HG03097 (cell line): ENCODE data around the gene CSRP3.
A peak's percentile ranks its signal among the peaks of the same experiment; 100 is the strongest.

Experiments used
- ATAC-seq: cut with Tn5 transposase; IDR thresholded peaks from one replicate; pipeline ENCODE4 v1.9.1; 2021; ENCODE audit not compliant: unreplicated experiment, low FRiP score

CSRP3 gene

GRCh38 chr11:19201737-19202605 is at the start of gene CSRP3:
Gene CSRP3 (minus strand): TSS chr11:19201983. CDS start chr11:19192448, 9,535 bp downstream.
- ATAC-seq = no peak

- no peak for ATAC-seq
Observed at GRCh38 chr11:19251577-19251976, 49.8 kb upstream of the CSRP3 start.

- ATAC-seq = no peak
Observed at GRCh38 chr11:19246816-19247215, 45.0 kb upstream of the CSRP3 start.

DNA sequence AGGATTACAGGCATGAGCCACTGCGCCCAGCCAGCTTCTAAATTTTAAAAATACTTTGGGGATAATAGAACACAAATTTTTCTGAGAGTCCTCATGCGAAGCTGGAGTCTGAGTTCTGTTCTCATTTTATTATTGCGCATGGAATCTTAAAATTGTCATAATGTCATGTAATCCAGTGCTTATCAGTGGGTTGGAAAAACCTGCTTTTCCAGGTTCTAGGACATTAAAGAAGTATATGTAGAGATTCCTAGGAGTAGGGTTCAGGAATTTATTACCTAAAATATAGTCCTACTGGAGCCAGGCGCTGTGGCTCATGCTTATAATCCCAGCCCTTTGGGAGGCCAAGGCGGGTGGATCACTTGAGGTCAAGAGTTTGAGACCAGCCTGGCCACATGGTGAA is 43.6 kb upstream of the CSRP3 start:
- ATAC-seq = no peak

- no peak for ATAC-seq
Observed at GRCh38 chr11:19244621-19245020, 42.8 kb upstream of the CSRP3 start.

DNA sequence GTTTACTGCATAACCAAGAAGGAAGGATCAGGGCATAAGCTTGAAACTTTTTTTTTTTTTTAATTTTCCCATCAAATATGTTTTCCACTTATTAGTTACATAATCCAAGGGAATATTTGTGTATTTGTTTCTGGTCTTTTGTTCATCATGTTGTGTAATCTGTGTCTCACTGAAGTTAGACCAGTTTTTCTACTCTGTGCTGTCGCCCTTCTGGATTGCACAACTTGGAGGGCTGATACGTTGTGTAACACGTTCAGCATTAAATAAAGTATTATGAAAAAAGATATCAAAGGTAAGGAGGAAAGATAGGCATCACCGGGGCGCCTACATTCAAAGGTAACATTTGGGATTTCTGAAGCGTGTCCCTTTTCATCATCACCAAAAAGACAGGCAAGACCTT is 42.3 kb upstream of the CSRP3 start:
- no peak for ATAC-seq

DNA sequence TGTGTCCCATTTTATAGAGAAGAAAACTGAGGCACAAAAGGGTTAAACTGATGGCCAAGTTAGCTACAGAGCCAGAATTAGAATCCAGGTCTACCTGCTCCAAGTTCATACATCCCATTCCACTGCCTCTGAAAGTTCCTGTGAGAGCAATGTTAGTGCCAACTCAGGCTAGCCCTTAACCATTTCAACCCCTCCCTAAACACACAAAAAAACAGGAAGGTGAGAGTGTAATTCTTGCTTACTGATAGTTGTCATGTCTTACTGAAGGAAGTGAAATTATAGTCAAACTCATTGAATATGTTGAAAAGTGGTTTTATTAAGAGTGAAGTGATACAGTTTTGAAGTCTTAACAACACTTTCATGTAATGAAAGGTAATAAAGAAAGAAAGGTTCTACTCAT is 41.8 kb upstream of the CSRP3 start:
- ATAC-seq = no peak

GRCh38 chr11:19243143-19243542 is 41.4 kb upstream of the CSRP3 start:
- ATAC-seq = no peak

DNA sequence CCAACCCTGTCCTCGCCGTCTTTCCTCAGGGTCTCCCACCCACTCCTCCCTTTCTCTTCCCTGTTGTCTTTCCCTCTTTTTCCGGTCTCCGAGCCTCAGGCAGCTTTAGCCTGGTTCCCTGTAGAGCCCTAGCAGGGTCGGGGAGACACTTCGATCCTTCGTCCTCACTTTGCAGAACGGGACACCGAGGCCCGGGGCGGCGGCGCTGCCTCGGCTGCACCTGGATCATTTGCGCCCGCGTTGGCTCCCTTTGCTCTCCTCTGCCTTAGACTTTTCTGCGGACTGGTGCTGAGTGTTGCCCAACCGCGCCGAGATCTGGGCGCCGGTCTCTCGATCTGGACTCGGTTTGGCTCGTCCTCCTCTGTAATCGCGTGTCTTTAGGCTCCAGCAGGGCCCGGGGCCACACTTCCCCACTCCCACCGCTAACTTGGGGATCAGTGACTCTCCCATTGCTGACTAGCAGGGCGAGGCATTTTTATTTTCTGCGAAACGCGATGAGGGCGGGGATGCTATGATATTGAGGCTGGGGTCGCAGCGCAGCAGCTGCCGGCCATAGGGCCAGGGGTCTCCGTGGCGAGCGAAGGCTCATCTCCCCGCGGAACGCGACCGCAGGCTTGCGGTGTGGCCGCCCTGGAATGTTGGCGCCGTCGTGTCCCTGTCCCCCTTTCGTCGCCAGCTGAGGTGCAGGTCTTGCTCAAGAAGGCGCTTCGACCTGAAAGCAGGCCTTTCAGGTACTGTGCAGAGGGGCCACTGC is 40.6 kb upstream of the CSRP3 start:
- no peak for ATAC-seq

DNA sequence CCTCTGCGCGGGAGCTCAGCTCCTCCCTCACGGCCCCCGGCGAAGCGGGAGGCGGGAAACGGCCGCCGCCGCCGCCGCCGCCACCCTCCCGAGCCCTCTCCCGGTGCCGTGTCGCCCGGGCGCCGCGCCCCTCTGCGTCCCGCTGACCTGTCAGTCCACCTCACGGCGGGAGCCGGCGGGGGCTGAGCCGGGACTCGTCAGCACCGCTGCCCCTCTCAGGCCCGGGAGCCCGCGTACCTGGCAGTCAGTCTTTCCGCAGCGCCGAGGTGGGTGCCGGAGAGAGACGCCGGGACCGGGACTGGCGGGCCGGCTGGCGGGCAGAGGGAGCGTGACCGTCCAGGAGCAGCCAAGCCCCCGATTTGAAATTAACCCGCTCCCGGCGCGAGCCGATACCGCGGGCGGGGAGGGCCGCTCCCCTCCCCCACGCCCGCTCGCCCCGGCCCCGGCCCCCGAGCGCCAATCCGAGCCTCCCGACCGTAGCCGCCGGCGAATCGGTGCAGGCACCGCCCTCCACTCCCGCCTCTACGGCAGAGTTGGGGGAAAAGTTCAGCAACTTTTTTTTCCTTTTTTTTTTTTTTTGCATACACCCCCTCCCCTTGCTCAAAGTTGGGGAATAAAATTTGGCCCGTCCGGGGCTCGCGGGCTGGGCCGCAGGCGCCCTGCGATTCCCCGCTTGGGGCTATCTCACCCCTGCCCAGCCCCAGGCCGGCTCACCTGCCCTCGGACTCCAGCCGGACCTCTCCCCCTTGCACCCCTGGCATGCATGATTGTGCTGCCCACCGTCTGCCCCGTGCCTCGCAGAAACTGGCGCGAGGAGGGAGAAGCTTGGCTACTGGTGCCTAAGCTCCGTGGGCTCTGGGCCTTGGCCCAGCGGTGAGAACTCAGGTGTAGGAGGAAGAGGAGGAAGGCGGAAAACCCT is 39.7 kb upstream of the CSRP3 start:
- peak; percentile 34 for ATAC-seq

- ATAC-seq = peak; percentile 90
Observed at GRCh38 chr11:19240420-19241259, 38.9 kb upstream of the CSRP3 start, which contains the start of gene E2F8. Gene E2F8 (minus strand): TSS chr11:19240945. CDS start chr11:19240121, 824 bp downstream.

DNA sequence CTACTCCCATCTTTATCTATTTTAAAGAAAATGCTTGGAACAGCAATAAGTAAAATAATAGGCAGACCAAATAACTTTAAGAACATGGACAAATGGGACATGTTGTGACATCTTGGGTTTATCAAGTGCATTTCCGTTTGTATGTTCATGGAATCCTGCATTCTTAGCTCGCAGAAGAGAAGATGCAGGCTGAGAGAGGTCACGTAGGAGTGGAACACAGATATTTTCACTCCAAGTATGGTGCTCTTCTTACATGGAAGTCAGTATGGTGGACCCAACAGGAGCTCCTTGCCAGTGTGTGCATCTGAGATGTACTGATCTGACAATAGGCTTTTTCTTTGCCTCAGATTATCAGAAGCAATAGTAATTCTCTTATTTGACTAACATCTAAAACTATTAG is 37.3 kb upstream of the CSRP3 start:
- ATAC-seq = no peak

GRCh38 chr11:19237813-19238212 is 36.0 kb upstream of the CSRP3 start:
- no peak for ATAC-seq

- ATAC-seq = no peak
Observed at GRCh38 chr11:19237381-19237780, 35.6 kb upstream of the CSRP3 start.

- no peak for ATAC-seq
Observed at GRCh38 chr11:19234231-19234817, 32.5 kb upstream of the CSRP3 start.

- no peak for ATAC-seq
Observed at GRCh38 chr11:19232910-19233503, 31.2 kb upstream of the CSRP3 start.

- ATAC-seq = no peak
Observed at GRCh38 chr11:19229671-19230070, 27.9 kb upstream of the CSRP3 start.

GRCh38 chr11:19228968-19229367 is 27.2 kb upstream of the CSRP3 start:
- ATAC-seq = no peak
